H1 (cell line): Measurements from ENCODE around the gene MYPN. TPM values are rescaled to one million over a fixed set of nuclear protein-coding genes. Genes with fewer than 3 reads are reported as not detected.

ENCODE experiments used
- CTCF ChIA-PET: fragments of 300-600 bp; sonication (Branson Sonifier 250); formaldehyde crosslinking; loops from one replicate; lab custom pipeline; 2021; ENCODE audit not compliant: partially characterized antibody; lab: Charles Lee
- POLR2A ChIA-PET: fragments of 300-600 bp; sonication (Branson Sonifier 250); formaldehyde crosslinking; loops from one replicate; lab custom pipeline; 2021; ENCODE audit warnings: inconsistent platforms; ENCODE audit not compliant: partially characterized antibody; lab: Charles Lee
- DNase-seq, 2 experiments: peaks; one replicate each; pipeline versions ENCODE4 v3.0.0 to v3.0.0-alpha.2; 2010 to 2022; ENCODE audit warnings: low spot score in 2 of 2, low read depth in 1 of 2, mixed read lengths in 1 of 2
- FAIRE-seq: peaks from 2 replicates; lab custom pipeline; 2011; peaks lifted over from hg19 to GRCh38; lab: Jason Lieb, UNC
- H2AFZ ChIP-seq: 2 replicates; pipeline ENCODE4 v1.8.1; 2012; ENCODE audit warnings: low read length, inconsistent platforms
- H2AK5ac ChIP-seq: 2 replicates; pipeline ENCODE4 v1.6.1; 2013; ENCODE audit warnings: low read depth, low read length
- H2BK120ac ChIP-seq: replicated peaks from 2 replicates; pipeline ENCODE3; 2013; ENCODE audit warnings: low read depth, low read length, inconsistent platforms
- H2BK12ac ChIP-seq: 2 replicates; pipeline ENCODE4 v1.6.1; 2013; ENCODE audit warnings: low read depth, low read length
- H2BK15ac ChIP-seq: 2 replicates; pipeline ENCODE4 v1.6.1; 2013; ENCODE audit warnings: low read length
- H2BK20ac ChIP-seq: 2 replicates; pipeline ENCODE4 v1.6.1; 2013; ENCODE audit warnings: low read length
- H2BK5ac ChIP-seq: 2 replicates; pipeline ENCODE4 v1.6.1; 2013; ENCODE audit warnings: low read depth, low read length
- H3K14ac ChIP-seq: 2 replicates; pipeline ENCODE4 v1.6.1; 2013; ENCODE audit warnings: inconsistent platforms; ENCODE audit not compliant: insufficient read length
- H3K18ac ChIP-seq: 2 replicates; pipeline ENCODE4 v1.6.1; 2013; ENCODE audit warnings: low read length; ENCODE audit errors: extremely low read depth
- H3K23ac ChIP-seq: 2 replicates; pipeline ENCODE4 v1.6.1; 2013; ENCODE audit warnings: inconsistent platforms; ENCODE audit not compliant: insufficient read length
- H3K23me2 ChIP-seq: 2 replicates; pipeline ENCODE4 v1.6.1; 2013; ENCODE audit warnings: low read depth, low read length
- H3K27ac ChIP-seq: 2 replicates; pipeline ENCODE4 v1.6.1; 2011; ENCODE audit warnings: low read depth, low read length, inconsistent platforms
- H3K27me3 ChIP-seq, 4 experiments: replicated peaks in 1 of 4; 1 replicate in 1 of 4; 2 replicates in 3 of 4; pipeline versions ENCODE4 v1.6.1 to v1.8.1; 2011 to 2013; ENCODE audit warnings: low read length in 3 of 4, mild to moderate bottlenecking in 3 of 4, inconsistent platforms in 2 of 4, mixed read lengths in 2 of 4, moderate library complexity in 1 of 4; ENCODE audit not compliant: control insufficient read depth in 3 of 4, insufficient read depth in 3 of 4; ENCODE audit errors: extremely low read depth in 1 of 4
- H3K36me3 ChIP-seq, 4 experiments: 2 replicates each; pipeline versions ENCODE4 v1.6.1 to v1.8.1; 2011 to 2013; ENCODE audit warnings: mild to moderate bottlenecking in 4 of 4, low read length in 3 of 4, moderate library complexity in 2 of 4, control low read depth in 1 of 4, inconsistent platforms in 1 of 4; ENCODE audit not compliant: insufficient read depth in 4 of 4, control insufficient read depth in 2 of 4
- H3K4ac ChIP-seq: replicated peaks from 2 replicates; pipeline ENCODE3; 2013; ENCODE audit warnings: low read length, low read depth, mixed read lengths, inconsistent platforms; ENCODE audit not compliant: insufficient read length
- H3K4me1 ChIP-seq, 4 experiments: replicated peaks in 1 of 4; 1 replicate in 1 of 4; 2 replicates in 3 of 4; pipeline versions ENCODE4 v1.6.1 to v1.8.1; 2011 to 2013; ENCODE audit warnings: low read length in 3 of 4, inconsistent platforms in 2 of 4, mixed read lengths in 1 of 4; ENCODE audit not compliant: insufficient read depth in 4 of 4, control insufficient read depth in 3 of 4
- H3K4me2 ChIP-seq, 2 experiments: 2 replicates each; pipeline versions ENCODE4 v1.6.1 to v1.8.1; 2011 to 2013; ENCODE audit warnings: low read depth in 2 of 2, low read length in 2 of 2, control low read depth in 1 of 2, inconsistent platforms in 1 of 2, mild to moderate bottlenecking in 1 of 2; ENCODE audit not compliant: insufficient read depth in 1 of 2
- H3K4me3 ChIP-seq, 4 experiments: fragments of 200-600, 300-600 bp in 1 of 4; sonication (generic), shearing (Covaris generic), sonication (Bioruptor Twin) in 1 of 4; 2 replicates each; pipeline versions ENCODE4 v1.5.1 to v1.8.1; 2011 to 2016; ENCODE audit warnings: low read length in 4 of 4, low read depth in 3 of 4, control low read depth in 2 of 4, inconsistent platforms in 2 of 4, mild to moderate bottlenecking in 2 of 4, mixed read lengths in 1 of 4, moderate library complexity in 1 of 4; ENCODE audit not compliant: insufficient read depth in 2 of 4; ENCODE audit errors: extremely low read depth in 1 of 4
- H3K56ac ChIP-seq: replicated peaks from 2 replicates; pipeline ENCODE3; 2013; ENCODE audit warnings: low read depth, mild to moderate bottlenecking, mixed read lengths, low read length, inconsistent platforms; ENCODE audit not compliant: insufficient read length
- H3K79me1 ChIP-seq: 2 replicates; pipeline ENCODE4 v1.6.1; 2013; ENCODE audit warnings: low read depth, low read length, control low read depth
- H3K79me2 ChIP-seq, 2 experiments: 2 replicates each; pipeline versions ENCODE4 v1.6.1 to v1.8.1; 2012 to 2013; ENCODE audit warnings: low read length in 2 of 2, mild to moderate bottlenecking in 2 of 2, inconsistent platforms in 1 of 2; ENCODE audit not compliant: insufficient read depth in 2 of 2, control insufficient read depth in 1 of 2
- H3K9ac ChIP-seq, 4 experiments: replicated peaks in 1 of 4; 1 replicate in 1 of 4; 2 replicates in 3 of 4; pipeline versions ENCODE4 v1.6.1 to v1.8.1; 2011 to 2013; ENCODE audit warnings: low read depth in 3 of 4, low read length in 3 of 4, control low read depth in 2 of 4, mild to moderate bottlenecking in 2 of 4, moderate library complexity in 2 of 4, inconsistent platforms in 1 of 4; ENCODE audit errors: extremely low read depth in 1 of 4
- H3K9me3 ChIP-seq, 2 experiments: 2 replicates each; pipeline versions ENCODE4 v1.6.1 to v1.8.1; 2012 to 2013; ENCODE audit warnings: mild to moderate bottlenecking in 2 of 2, moderate library complexity in 2 of 2, control low read depth in 1 of 2, inconsistent platforms in 1 of 2, low read depth in 1 of 2, low read length in 1 of 2, mixed read lengths in 1 of 2; ENCODE audit not compliant: insufficient read depth in 2 of 2
- H4K20me1 ChIP-seq, 2 experiments: replicated peaks in 1 of 2; 2 replicates each; pipeline versions ENCODE3 to v1.8.1; 2011 to 2013; ENCODE audit warnings: inconsistent platforms in 2 of 2, low read length in 2 of 2, mild to moderate bottlenecking in 1 of 2; ENCODE audit not compliant: insufficient read depth in 2 of 2, control insufficient read depth in 1 of 2
- H4K5ac ChIP-seq: 2 replicates; pipeline ENCODE4 v1.6.1; 2013; ENCODE audit warnings: low read length, low read depth, mixed read lengths, inconsistent platforms; ENCODE audit not compliant: insufficient read length
- H4K8ac ChIP-seq: 2 replicates; pipeline ENCODE4 v1.8.0; 2013; ENCODE audit warnings: mild to moderate bottlenecking, moderate library complexity, low read length, inconsistent platforms; ENCODE audit not compliant: insufficient read depth; ENCODE audit errors: extremely low read depth
- H4K91ac ChIP-seq: replicated peaks from 2 replicates; pipeline ENCODE3; 2013; ENCODE audit warnings: low read length, mixed read lengths, inconsistent platforms; ENCODE audit not compliant: insufficient read length
- KDM1A ChIP-seq: fragments of 200-600, 300-600 bp; sonication (generic); IDR thresholded peaks from 2 replicates; pipeline ENCODE4 v1.7.1; 2016; ENCODE audit warnings: mild to moderate bottlenecking, low read length, borderline replicate concordance
- RBBP5 ChIP-seq: IDR thresholded peaks from 2 replicates; pipeline ENCODE4 v1.7.1; 2012; ENCODE audit warnings: low read depth, mild to moderate bottlenecking, inconsistent platforms, low read length, moderate library complexity, borderline replicate concordance
- WGBS, 2 experiments: shearing (Covaris generic) in 1 of 2; methylation state at CpG; one replicate each; pipeline versions ENCODE4 v1.1.6 to v1.1.7; 2013 to 2015; ENCODE audit warnings: low lambda C conversion rate in 2 of 2, mixed read lengths in 2 of 2, inconsistent platforms in 1 of 2, low coverage in 1 of 2, missing lambda C conversion rate in 1 of 2; ENCODE audit not compliant: insufficient replicate concordance in 2 of 2, insufficient coverage in 1 of 2, insufficient read length in 1 of 2; ENCODE audit errors: extremely low coverage in 1 of 2, missing lambda C conversion rate in 1 of 2; 5-methylcytosine and 5-hydroxymethylcytosine counted together
- polyA plus RNA-seq, 7 experiments: library from polyadenylated mRNA; depleted of rRNA in 3 of 7; stranded (reverse) in 5 of 7; unstranded in 2 of 7; fragments of >200 nt in 5 of 7; fragments of 200-250 nt in 2 of 7; gene quantifications; 1 replicate in 5 of 7; 2 replicates in 1 of 7; 4 replicates in 1 of 7; pipeline versions ENCODE4 v1.2.1 to v1.2.3, GENCODE V29; 2011 to 2013; ENCODE audit warnings: missing spikeins in 2 of 7, mixed read lengths in 2 of 7
- total RNA-seq: library from RNA; stranded (reverse); fragmentation: NEBNext Ultra II Directional; extraction: Animal tissue kit (Norgen Biotek cat#: 25700); gene quantifications from 2 replicates; pipeline ENCODE4 v1.2.1, GENCODE V29; 2021

The MYPN gene
- total and polyA plus RNA-seq, 2 of the 8 experiments (the other 6 are each of a cell fraction or from before 2014, with no cell fraction given) = not detected

GRCh38 chr10:68202960-68203353, 93.7 kb downstream of the MYPN start:
- Histone ChIP-seq H4K91ac (no peak overlapping the region), H3K23me2 (no peaks in the 10 kb centered on the region; the same call in 1 of the 2 replicates), H2BK5ac (no peak overlapping the region), H2BK12ac (no peak overlapping the region), H3K4me1 (no peaks in the 10 kb centered on the region), H3K79me1 (no peaks in the 10 kb centered on the region), H3K18ac (no peak overlapping the region), H3K79me2 (no peaks in the 10 kb centered on the region), H2AFZ (no peak overlapping the region), H3K27ac (no peak overlapping the region), H3K14ac (no peak overlapping the region), H4K20me1 (no peaks in the 10 kb centered on the region), H3K9me3 (no peaks in the 10 kb centered on the region), H2BK120ac (no peak overlapping the region), H3K4me2 (no peak overlapping the region), H2BK15ac (no peak overlapping the region), H3K36me3 (no peaks in the 10 kb centered on the region), H3K27me3 (no peaks in the 10 kb centered on the region), H2AK5ac (no peak overlapping the region), H4K5ac (no peak overlapping the region), H3K4ac (no peak overlapping the region), H4K8ac (no peak overlapping the region), H3K56ac (no peak overlapping the region), H3K23ac (no peak overlapping the region), H2BK20ac (no peak overlapping the region), H3K4me3 (no peak overlapping the region), H3K9ac (no peak overlapping the region)
- POLR2A ChIA-PET = interaction anchor here (0.6 to 1.0 kb wide), 3 partner anchors 129 to 167 kb away, joined by 3 read pairs; partner anchors contain the start of gene HNRNPH3
- 87% methylated on average over 5 of the region's 5 CpGs; no CpG with 5 or more reads in 1 of the 2 experiments for WGBS, 2 experiments
- TF ChIP-seq KDM1A (0 out of 2 replicates have a peak, but pooled peaks have one; percentile 31), RBBP5 (no peak)
- FAIRE-seq = no peak
- CTCF ChIA-PET = interaction anchor here (0.6 to 1.9 kb wide), 12 partner anchors 10 to 423 kb away, joined by 3 to 7 read pairs (median 4); no protein-coding TSS in a partner anchor
- DNase-seq = no peak
